ENCODE results near the gene SAYSD1.

The SAYSD1 gene

GRCh38 chr6:39056191-39056590 is 58.8 kb downstream of the SAYSD1 start:
- DNase-seq: no peak

DNA sequence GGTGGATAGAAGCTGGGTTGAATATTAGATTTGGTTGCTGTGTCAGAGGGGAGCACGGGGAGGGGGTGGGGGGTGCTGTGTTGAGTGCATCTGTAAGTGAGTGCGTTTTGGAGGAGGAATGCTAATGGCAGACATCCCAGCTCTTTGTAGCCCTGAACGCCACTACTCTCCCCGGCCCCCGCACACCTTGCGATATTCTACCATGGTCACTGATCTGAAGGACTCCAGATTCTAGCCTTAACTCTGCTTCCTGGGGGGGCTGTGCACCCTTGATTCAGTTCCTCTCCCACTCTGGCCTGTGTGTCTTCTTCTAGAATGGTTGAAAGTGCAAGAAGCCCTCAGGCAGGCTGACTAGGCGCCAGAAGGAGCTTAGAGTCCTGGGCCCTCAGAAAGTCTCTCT is 59.3 kb downstream of the SAYSD1 start:
- no peak for DNase-seq

- DNase-seq: no peak
Observed at GRCh38 chr6:39054577-39055142, 60.3 kb downstream of the SAYSD1 start.
